ENCODE data around the gene CLRN2.
A peak's percentile ranks its signal among the peaks of the same experiment; 100 is the strongest.

CLRN2 gene

DNA sequence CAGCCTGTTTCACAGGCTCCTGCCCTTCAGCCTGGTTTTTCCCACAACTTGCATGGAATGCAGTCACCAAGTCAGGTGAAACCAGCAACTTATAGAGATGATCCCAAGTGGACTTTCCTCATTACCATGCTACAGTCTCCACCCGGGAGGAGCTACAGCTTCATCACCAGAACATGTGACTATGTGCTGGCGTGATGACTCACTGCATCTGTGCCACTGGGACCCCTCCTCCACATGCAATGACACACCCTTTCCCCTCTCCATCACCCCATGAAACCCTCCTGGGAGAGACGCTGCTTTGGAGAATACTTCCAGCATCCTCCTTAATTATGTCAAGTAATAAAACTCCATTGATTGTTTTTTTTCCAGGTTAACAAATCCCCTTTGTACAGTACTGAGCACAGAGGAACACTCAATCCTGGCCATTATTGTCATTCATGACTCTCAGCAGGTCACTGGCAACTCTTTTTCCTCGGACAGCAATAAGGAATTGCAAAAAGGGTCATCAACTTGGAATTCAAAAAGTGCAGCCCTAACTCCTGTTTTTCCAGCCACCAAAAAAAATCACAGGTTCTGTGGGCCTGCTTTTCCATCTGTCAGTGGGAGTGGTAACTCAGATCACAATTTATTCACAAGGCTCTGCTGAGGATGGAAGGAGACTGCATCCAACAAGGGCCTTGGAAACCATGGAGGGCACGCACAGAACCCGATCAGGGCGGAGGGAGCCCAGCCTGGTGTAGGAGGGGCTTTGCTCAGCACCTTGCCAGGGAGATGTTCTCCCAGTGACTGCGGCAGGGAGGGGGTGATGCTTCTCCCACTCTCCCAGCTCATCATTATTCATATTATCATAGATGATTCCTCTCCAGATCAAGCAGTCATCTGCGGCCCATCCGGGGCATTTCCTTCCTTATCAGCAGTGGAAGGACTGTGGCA, 20.4 kb upstream of the CLRN2 start:
- no peak for DNase-seq
- peaks cover 7% of the 10 kb centered on the region for H3K4me1 Mint-ChIP-seq
- H3K4me3 Mint-ChIP-seq: no peak overlapping the region
- peaks cover 60% of the 10 kb centered on the region for H3K36me3 Mint-ChIP-seq (ENCODE audit: low read depth)
- peak overlapping the region; percentile 9 for H3K27ac Mint-ChIP-seq
- TF ChIP-seq, protein P1, sequence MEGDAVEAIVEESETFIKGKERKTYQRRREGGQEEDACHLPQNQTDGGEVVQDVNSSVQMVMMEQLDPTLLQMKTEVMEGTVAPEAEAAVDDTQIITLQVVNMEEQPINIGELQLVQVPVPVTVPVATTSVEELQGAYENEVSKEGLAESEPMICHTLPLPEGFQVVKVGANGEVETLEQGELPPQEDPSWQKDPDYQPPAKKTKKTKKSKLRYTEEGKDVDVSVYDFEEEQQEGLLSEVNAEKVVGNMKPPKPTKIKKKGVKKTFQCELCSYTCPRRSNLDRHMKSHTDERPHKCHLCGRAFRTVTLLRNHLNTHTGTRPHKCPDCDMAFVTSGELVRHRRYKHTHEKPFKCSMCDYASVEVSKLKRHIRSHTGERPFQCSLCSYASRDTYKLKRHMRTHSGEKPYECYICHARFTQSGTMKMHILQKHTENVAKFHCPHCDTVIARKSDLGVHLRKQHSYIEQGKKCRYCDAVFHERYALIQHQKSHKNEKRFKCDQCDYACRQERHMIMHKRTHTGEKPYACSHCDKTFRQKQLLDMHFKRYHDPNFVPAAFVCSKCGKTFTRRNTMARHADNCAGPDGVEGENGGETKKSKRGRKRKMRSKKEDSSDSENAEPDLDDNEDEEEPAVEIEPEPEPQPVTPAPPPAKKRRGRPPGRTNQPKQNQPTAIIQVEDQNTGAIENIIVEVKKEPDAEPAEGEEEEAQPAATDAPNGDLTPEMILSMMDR (IDR thresholded peaks at IDR 0.05): no peak
- H3K27me3 Mint-ChIP-seq (ENCODE audit: low read depth, poor library complexity): peaks cover 3% of the 10 kb centered on the region
- H3K9me3 Mint-ChIP-seq: no peaks in the 10 kb centered on the region

DNA sequence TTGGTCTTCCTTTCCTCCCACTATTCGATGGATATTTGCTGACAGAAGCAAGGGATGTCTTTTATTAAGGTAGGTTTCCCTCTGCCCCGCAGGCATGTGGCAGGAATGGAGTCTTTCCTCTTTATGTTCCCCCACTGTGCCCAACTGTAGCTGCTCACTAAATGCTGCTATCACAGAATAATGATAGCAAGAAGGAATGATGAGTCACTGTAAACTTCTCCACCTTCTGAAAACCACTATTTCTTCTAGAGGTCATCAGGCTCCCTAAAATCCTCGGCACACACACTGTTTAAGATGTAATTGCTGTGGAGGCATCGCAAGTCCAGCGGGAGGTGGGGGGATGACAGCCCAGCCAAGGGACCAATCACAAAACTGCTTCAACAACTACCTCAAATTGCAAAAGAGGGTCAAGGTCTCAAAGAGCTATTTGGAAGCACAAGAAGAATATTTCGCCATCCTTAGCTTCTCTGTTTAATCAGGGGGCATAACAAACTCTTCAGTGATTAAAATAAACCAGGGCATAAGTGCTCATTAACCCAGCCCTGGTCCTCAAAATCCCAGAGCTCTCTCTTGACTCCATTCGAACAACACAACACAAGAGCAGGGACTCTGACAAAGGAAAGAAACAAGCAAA, 17.0 kb upstream of the CLRN2 start:
- Mint-ChIP-seq H3K4me3 (no peak overlapping the region), H3K36me3 (ENCODE audit: low read depth) (peaks cover 67% of the 10 kb centered on the region), H3K9me3 (no peaks in the 10 kb centered on the region), H3K27me3 (ENCODE audit: low read depth, poor library complexity) (peaks cover 3% of the 10 kb centered on the region), H3K27ac (no peak overlapping the region), H3K4me1 (peaks cover 7% of the 10 kb centered on the region)
- DNase-seq: no peak
- TF ChIP-seq, protein P1 (IDR thresholded peaks at IDR 0.05): no peak

DNA sequence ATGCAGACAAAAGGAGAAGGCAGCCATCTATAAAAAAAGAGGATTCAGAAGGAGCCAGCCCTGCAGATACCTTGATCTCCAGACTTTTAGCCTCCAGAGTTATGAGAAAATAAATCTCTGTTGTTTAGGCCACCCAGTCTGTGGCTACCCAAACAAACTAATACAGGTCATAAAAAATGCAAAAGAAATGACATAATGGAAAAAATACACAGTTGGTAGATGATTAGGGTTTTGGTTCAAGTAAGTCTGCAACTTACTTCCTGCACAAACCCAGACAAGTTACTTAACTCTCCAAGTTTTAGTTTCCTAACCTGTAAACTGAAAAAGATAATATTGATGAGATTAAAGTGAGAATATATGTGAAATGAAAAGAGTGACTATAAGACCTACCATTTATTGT, 14.4 kb upstream of the CLRN2 start:
- DNase-seq: no peak
- Mint-ChIP-seq H3K9me3 (no peaks in the 10 kb centered on the region), H3K4me1 (no peaks in the 10 kb centered on the region), H3K27me3 (ENCODE audit: low read depth, poor library complexity) (no peaks in the 10 kb centered on the region), H3K36me3 (ENCODE audit: low read depth) (peaks cover 73% of the 10 kb centered on the region), H3K4me3 (no peak overlapping the region), H3K27ac (no peak overlapping the region)
- TF ChIP-seq, protein P1 (IDR thresholded peaks at IDR 0.05): no peak

DNA sequence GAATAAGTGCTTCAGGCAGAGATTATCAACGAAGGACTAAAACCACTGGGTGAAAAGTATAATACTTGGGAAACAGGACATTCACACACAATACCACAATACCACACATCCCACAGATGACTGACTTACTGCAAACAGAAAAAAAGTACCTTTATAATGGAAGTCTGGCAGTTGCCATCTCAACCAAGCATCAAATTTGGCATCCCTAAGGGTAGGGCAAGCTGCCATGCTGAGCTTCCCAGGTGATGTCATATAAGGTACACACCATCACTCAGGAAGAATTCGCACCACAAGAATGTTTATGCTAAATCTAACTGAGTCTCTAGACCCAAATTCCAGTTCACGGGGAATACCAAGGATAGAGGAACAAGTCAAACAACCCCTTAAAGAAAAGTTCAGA, 12.2 kb upstream of the CLRN2 start:
- Mint-ChIP-seq H3K4me3 (no peak overlapping the region), H3K36me3 (ENCODE audit: low read depth) (peaks cover 87% of the 10 kb centered on the region), H3K4me1 (no peaks in the 10 kb centered on the region), H3K9me3 (no peaks in the 10 kb centered on the region), H3K27me3 (ENCODE audit: low read depth, poor library complexity) (no peaks in the 10 kb centered on the region), H3K27ac (peak overlapping the region; percentile 7)
- TF ChIP-seq, protein P1 (IDR thresholded peaks at IDR 0.05): no peak
- no peak for DNase-seq

DNA sequence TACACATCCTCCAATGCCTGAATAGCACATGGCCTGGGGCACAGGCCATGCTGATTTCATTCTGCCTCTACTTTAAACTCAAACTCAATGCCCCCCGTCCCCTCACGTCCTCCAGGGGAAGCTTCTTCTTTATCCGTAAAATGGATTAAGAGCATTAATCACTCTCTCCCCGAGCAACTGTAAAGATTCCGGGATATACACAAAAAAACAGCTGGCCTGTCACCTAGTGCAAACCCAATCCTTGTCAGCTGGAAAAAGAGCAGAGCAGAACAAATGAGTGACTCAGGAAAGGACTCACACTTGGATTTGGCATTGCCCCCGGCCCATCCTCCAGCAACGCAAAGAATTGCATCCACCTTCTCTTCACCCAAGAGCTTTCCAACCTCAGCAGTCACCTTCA, 10.9 kb upstream of the CLRN2 start:
- Mint-ChIP-seq H3K27me3 (ENCODE audit: low read depth, poor library complexity) (no peaks in the 10 kb centered on the region), H3K4me1 (peaks cover 5% of the 10 kb centered on the region), H3K36me3 (ENCODE audit: low read depth) (peaks cover 85% of the 10 kb centered on the region), H3K9me3 (no peaks in the 10 kb centered on the region), H3K4me3 (no peak overlapping the region), H3K27ac (peak overlapping the region; percentile 2)
- DNase-seq: no peak
- TF ChIP-seq, protein P1 (IDR thresholded peaks at IDR 0.05): no peak
